ENCODE data around the gene CLIC4.
A peak's percentile ranks its signal among the peaks of the same experiment; 100 is the strongest.
"Not testable (repeated sequence)": the region's sequence is repeated elsewhere in the genome, so short reads cannot be mapped to it uniquely, and the experiment has no call there.

Gene CLIC4

DNA sequence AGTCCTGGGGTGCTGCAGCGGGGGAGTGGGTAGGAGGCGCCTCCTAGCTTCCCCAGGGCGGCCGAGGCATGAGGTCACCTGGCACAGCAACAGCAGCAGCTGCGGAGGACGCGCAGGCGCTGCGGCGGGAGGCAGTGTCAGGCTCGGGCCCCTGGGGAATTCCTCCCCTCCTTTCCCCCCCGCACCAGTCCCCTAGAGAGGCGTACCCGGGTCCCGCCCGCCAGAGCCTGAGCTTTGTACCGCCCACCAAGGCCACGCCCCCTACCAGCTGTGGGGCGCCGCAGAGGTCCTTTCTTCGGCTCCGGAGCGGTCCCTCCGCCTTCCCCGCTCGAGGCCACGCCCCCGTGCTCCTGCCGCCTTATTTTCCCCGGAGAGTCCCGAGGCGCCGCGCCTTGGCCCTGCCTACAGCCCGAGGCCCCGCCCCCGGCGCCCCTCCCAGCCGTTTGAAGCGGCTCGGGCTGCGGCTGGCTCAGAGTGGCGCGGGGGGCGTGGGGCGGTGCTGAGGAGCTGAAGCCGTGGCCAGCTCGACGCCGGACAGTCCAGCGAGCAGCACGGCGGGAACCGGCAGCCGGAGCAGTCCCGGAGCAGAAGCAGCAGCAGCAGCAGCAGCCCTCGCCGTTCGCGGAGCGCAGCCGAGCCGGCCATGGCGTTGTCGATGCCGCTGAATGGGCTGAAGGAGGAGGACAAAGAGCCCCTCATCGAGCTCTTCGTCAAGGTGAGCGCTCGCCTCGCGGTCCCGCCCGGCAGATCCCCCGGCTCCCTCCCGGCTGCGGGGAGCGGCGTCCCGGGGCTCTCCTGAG lies at the start of gene CLIC4:
TSS of gene CLIC4 (plus strand) at position 537 of the 800 bp plus-strand sequence. CDS start at position 644, 107 bp downstream.
- DNase-seq (ENCODE audit: low spot score): peak; percentile 92

DNA sequence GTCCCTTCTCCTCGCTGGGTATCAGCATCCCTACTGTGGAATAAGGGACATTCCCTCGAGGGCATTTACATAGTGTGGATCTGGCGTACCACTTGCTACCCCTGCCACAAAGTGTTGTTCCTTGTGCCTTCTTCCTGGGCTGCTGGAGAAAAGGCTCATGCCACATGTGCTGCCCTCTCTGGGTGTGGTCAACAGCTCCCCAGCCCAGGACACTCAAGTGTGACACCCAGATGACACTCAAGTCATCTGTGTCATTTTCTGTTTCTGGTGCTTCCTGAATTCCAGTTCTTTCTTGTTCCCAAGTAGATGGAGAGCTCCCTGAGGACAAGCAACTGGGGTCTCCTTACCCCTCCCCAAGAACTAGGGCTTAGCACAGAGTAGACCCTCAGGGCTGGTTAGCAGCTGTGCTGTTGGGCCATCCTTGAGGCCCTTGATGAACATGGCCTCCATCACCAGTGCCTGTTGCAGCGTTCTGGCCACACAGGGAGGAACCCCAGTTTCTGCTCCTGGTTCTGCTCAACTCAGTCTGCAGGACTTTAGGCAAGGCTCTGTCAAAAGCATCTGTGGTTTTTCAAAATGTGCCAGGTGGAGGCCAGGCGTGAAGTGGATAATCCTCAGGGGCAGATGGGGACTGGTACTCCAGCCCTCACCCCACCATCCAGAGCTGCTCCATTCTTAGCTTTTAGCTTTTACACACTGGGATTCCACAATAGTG lies 49.0 kb upstream of the CLIC4 start:
- no peak for DNase-seq (ENCODE audit: low spot score)

DNA sequence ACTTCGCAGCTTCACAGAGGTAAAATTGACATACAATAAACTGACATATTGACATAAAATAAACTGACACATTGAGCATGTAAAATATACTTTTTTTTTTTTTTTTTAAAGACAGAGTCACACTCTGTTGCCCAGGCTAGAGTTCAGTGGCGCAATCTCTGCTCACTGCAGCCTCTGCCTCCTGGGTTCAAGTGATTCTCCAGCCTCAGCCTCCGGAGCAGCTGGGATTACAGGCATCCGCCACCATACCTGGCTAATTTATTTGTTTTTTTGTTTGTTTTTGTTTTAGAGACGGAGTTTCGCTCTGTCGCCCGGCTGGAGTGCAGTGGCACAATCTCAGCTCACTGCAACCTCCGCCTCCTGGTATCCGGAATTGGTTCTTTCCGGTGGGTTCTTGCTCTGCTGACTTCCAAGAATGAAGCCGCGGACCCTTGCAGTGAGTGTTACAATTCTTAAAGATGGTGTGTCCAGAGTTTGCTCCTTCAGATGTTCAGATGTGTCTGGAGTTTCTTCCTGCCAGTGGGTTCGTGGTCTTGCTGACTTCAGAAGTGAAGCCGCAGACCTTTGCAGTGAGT lies 48.4 kb upstream of the CLIC4 start:
- no peak for DNase-seq (ENCODE audit: low spot score)

DNA sequence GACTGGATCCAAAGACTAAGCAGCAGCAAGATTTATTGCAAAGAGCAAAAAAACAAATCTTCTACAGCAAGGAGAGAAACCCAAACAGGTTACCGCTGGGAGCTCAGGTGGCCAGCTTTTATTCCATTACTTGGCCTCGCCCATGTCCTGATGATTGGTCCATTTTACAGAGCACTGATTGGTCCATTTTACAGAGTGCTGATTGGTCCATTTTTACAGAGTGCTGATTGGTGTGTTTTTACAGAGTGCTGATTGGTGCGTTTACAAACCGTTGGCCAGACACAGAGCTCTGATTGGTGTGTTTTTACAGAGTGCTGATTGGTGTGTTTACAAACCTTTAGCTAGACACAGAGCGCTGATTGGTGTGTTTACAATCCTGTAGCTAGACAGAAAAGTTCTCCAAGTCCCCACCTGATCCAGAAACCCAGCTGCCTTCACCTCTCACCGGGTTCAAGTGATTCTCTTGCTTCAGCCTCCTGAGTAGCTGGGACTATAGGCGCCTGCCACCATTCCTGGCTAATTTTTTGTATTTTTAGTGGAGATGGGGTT lies 47.7 kb upstream of the CLIC4 start:
- not testable (repeated sequence) for DNase-seq (ENCODE audit: low spot score)

DNA sequence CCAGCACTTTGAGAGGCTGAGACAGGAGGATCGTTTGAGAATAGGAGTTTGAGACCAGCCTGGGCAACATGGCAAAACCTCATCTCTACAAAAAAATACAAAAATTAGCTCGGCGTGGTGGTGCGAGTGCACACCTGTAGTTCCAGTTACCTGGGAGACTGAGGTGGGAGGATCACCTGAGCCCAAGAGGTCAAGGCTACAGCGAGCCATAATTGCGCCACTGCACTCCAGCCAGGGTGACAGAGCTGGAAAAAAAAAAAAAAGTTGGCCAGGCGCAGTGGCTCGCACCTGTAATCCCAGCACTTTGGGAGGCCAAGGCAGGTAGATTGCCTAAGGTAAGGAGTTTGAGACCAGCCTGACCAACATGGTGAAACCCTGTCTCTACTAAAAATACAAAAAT lies 46.9 kb upstream of the CLIC4 start:
- not testable (repeated sequence) for DNase-seq (ENCODE audit: low spot score)

DNA sequence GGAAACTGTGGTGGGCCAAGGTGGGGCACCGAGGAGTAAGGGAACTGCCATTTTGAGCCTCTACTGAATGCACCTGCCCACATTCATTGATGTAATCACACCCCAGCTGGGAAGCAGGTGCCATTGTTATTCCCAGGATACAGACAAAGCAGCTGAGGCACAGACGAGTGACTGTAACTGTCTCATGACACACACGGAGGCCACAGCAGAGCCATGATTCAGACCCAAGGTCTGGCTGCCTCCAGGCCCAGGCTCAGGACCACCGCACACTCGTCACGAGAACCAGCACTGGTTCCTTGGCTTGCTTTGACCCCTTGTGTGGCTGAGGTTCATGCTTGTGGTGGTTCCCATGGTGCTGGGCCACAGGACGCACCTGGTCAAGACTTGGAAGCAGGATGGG lies 45.6 kb upstream of the CLIC4 start:
- DNase-seq (ENCODE audit: low spot score): no peak

DNA sequence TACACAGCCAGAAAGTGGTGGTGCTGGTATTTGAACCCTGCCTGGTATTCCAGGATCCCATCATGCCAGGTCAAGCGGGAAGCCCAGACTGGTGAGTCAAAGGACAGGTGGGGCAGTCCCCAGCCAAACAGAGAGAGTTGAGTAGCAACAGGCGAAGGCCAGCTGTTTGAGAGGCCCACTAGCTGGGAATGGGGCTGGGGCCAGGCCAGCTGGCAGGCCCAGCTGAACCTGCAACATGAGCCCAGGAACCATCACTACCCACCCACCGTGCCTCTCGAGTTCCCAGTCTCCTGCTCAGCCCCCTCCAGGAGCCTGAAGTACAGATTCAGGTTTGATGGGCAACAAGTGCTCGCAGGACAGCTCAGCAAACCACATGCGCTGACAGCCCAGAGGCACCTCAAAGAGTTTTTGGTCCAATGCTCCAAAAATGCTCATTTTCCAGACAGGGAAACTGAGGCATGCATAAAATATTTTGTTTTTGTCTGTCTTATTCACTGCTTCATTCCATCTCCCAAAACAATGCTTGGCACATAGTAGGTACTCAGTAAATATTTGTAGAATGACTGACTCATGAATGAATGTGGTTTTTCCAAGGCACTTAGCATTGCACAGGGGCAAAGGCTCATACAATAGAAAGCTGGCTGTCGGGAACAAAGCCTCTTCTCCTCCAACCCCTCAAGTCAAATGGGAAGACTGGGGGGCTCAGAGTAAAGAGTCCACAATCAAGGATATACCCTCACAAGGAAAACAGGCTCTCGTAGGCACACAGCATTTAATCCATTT lies 42.5 kb upstream of the CLIC4 start:
- no peak for DNase-seq (ENCODE audit: low spot score)

DNA sequence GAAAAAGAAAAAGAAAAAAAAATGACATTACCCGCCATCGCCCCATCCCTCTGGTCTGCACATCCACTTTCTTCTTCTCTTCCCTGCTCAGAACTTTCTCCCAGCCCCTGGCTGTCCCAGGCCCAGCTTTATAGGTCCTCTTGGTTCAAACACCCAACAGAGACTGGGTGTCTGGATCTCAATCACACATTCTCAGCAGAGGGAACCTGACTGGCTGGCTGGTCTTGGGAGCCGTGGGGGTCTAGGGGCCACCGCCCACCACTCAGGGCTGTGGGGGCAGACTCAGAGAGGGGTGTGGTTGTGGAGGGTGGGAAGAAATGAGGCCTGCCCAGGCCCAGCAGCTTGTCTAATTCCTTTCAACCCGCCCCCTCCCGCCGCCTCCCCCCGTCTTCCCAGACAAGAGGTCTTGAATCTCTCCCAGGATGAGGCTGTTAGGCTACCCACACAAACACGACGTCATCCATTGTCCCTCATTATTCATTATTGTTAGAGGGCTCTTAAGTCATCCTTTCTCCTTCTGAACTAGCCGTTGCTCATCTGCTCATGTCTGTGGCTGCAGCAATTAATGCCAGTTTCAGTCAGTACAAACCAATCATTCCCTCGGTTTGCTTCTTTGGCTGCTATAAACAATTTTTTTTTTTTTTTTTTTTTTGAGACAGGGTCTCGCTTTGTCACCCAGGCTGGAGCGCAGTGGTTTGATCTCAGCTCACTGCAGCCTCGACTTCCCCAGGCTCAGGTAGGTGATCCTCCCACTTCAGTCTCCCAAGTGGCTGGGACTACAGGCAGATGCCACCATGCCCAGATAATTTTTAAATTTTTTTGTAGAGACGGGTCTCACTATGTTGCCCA lies 40.6 kb upstream of the CLIC4 start:
- DNase-seq (ENCODE audit: low spot score): no peak

DNA sequence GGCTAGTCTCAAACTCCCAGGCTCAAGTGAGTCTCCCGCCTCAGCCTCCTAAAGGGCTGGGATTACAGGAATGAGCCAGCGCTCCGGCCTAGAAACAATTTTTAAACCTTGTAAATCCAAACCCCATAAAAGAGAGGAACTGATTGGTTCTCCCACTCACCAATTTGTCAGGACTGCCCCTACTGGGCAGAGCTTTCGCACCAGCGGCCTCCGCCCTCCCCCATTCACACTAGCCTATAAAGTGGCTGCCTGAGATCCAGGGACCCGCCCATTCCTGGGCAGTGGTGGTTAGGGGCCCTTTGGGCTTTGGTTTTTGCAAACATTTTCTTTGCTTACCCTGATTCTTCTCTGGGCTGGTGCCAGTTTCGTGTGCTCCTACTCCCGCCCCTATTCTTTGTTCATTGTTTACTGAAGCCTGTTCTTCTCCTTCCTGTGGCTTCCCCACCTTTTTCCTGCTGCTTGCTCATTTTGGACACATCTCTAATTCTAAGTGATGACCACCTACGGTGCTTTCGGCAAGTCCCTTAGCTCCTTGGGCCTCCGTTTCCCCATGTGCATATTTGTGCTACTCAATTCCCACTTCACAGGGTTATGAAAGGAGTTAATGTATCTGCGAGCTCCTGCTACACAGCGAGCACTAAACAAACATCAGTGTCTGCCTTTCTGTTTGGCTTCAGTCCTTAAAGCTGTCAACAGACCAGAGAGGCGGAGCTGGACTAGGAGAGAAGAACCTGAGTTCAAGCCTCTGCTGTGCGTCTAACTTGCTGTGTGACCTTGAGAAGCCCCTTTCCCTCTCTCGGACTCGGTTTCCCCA lies 39.8 kb upstream of the CLIC4 start:
- DNase-seq (ENCODE audit: low spot score): peak; percentile 56

DNA sequence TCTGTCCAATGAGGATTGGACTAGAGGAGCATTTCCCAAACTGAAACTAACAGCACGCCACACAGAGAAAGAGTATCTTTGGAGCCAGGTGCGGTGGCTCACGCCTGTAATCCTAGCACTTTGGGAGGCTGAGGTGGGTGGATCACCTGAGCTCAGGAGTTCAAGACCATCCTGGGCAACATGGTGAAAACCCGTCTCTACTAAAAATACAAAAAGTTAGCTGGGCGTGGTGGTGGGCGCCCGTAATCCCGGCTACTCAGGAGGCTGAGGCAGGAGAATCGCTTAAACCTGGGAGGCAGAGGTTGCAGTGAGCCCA lies 39.2 kb upstream of the CLIC4 start:
- DNase-seq (ENCODE audit: low spot score): not testable (repeated sequence)

DNA sequence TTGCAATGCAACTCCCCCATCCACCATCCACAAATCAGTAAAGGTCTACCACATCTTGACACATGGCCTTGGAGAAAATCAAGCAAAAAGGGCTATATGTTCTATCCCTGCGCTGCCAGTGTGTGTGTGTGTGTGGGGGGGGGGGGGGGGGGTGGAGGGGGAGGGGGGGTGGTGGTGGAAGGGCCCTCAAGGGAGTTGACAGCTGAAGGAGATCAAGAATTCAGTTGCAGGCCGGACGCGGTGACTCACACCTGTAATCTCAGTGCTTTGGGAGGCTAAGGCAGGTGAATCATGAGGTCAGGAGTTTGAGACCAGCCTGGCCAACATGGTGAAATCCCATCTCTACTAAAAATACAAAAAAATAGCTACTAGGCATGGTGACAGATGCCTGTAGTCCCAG lies 37.6 kb upstream of the CLIC4 start:
- no peak for DNase-seq (ENCODE audit: low spot score)

DNA sequence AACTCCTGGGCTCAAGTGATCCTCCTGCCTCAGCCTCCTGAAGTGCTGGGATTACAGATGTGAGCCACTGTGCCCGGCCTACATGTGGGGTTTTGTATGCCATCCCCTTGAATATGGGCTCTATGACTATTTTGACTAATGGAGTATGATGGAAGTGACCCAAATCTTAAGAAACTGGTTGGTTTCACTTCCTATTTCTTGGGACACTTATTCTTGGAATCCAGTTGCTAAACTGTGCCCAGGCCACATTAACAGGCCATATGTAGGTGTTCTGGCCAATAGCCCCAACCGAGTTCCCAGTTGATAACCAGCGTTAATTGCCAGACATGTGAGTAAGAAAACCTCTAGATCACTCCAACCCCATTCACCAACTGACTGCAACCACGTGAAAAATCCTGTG lies 36.3 kb upstream of the CLIC4 start:
- DNase-seq (ENCODE audit: low spot score): no peak

DNA sequence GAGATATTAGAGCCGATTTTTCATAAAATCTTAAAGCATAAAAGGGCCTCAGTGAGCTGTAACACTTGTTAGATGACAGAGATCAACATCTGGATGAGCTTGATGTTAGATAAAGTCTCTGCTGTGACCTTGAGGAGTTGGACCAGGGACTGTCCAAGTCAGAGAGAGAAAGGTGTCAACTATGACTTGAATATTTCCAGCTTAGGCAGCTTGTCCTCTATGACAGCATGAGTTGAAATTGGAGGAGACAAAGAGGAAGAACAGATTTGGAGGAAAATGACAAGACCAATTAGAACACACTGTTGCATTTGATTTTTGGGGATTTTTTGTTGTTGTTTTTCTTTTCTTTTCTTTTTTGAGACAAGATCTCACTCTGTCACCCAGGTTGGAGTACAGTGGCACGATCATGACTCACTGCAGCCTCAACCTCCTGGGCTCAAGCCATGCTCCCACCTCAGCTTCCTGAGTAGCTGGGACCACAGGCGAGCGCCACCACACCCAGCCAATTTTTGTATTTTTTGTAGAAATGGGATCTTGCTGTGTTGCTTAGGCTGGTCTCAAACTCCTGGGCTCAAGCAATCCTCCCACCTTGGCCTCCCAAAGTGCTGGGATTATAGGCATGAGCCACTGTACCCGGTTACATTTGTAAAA lies 35.3 kb upstream of the CLIC4 start:
- DNase-seq (ENCODE audit: low spot score): no peak

DNA sequence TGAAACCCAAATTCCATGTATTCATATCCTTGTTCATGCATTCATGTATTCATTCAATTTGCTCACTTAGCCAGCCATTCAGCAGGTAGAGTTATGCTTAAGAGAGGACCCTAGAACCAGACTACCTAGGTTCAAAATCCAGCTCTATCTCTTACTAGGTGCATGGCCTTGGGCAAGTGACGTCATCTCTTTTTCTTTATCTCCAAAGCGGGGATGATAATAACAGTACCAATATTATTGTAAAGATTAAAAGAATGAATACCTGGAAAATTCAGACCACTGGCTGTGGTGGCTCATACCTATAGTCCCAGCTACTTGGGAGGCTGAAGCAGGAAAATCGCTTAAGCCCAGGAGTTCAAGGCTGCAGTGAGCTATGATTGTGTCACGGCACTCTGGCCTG lies 33.9 kb upstream of the CLIC4 start:
- DNase-seq (ENCODE audit: low spot score): no peak

DNA sequence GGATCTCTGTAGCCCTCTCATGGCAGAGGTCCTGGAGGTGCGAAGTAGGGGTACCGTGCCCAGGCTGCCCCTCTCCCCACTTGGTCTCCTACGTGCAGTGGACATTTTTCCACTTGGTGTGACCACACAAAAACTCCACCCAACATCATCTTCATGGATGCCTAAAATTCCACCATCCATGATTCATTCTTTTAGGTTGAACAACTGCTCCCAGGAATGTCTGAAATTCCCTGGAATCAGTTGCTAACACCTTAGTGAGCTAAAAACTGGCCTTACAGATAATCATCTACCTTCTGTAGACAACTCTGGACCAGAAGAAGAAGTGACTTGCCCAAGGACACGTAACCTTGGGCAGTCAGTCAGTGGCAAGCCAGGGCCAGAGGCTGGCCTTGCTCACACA lies 32.1 kb upstream of the CLIC4 start:
- peak; percentile 55 for DNase-seq (ENCODE audit: low spot score)

DNA sequence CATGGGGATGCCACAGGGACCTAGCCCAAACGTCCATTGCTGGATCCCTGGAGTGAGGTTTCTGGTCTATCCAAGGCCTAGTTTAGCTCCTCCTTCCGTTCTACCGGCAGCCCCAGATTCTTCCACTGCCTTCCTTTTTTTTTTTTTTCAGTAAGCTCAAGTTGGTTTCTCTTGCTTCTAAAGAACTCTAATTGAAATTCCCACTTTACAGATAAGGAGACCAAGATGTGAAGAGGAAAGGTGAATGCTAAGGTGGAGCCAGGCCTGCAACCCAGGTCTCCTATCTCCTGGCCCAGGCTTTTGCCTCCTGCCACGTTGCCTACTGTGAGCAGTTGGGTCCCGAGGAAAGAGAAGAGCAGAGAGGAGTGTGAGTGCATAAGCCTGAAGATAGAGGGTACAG lies 31.5 kb upstream of the CLIC4 start:
- DNase-seq (ENCODE audit: low spot score): no peak

DNA sequence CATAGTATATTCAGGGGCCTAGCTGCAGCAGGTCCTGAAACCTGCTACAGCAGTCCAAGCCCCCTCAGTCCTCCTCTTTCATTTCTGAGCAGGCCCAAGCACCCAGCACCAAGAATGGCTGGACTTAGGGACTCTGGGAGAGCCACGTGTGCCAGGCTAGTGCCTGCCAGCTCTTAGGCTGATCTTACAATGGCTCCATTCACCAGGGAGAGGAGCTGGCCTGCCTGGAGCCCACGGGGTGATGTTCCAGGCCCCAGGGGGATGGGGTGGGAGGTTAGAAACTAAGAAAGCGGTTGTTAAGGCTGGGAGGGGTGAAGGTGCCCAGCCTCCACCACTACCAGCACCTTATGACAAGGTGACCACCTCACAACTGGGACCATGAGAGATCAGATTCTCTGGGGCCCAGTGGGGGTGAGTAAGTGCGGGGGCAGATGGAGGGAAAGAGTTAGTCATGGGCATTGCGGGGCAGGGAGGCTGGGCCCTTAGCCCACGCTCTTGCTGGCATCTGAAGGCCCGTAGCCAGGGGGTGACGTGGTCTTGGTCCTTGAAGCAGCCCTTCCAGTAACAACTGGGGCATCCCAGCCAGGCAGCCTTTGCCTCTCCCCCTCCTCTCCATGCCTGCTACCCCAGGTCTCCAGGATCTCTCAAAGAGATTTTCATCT lies 30.3 kb upstream of the CLIC4 start:
- DNase-seq (ENCODE audit: low spot score): no peak

DNA sequence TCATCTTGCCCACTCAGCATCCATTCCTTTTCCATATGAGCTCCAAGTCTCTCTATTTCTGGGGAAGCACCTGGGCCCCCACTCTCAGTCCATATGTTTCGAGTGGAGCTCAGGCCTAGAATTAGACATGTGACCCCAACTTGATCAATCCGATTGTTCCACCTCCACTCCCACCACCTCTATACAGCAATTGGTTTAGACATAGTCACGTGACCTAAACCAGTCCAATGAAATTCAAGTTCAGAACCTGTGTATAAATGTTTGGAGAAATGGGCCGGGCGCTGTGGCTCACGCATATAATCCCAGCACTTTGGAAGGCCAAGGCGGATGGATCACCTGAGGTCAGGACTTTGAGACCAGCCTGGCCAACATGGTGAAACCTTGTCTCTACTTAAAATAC lies 29.6 kb upstream of the CLIC4 start:
- DNase-seq (ENCODE audit: low spot score): no peak

DNA sequence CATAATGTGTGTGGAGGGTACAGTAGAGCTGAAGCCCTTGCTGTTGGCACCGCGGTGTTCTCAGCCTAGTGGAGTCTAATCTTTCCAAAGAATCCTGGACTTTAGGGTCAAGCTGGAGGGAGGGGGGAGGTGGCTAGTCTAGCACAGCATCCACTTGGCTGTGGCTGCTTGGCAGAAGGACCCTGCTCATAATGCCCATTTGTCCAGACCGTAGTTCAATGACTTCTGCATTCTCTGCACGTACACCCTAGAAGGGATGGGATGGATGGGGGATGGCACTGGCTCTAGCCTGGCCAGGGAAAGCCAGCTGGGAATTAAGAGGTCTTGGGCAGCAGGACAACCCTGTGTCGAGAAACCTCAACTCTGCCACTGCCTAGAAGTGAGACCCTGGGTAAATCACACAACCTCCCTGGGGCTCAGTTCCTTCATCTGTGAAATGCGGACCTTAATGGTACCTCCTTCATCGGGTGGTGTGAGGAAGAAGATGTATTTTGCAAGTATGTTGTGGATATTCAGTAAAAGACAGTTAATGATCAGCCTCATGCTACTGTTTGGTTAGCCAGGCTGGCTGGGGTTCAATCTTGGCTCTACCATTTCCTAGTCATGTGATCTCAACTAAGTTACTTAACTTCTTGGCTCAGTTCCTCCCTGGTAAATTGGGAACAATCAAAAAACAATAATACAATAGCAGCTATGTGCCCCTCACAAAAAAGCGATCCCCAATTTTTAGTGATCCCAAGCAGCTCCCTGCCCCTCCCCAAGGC lies 27.2 kb upstream of the CLIC4 start:
- DNase-seq (ENCODE audit: low spot score): no peak
